Nephron (organoid): Measurements from ENCODE around the gene BCAS4.

ENCODE experiments used
- H3K27ac Mint-ChIP-seq, 3 experiments: 2 replicates each; pipeline ENCODE4 v1.8.0; 2020; ENCODE audit warnings: mixed read lengths in 3 of 3, mild to moderate bottlenecking in 2 of 3, moderate library complexity in 1 of 3
- H3K27me3 Mint-ChIP-seq: 2 replicates; pipeline ENCODE4 v1.8.0; 2021; ENCODE audit warnings: low read depth, mild to moderate bottlenecking, moderate library complexity, mixed read lengths
- H3K36me3 Mint-ChIP-seq: 2 replicates; pipeline ENCODE4 v1.8.0; 2020; ENCODE audit warnings: low read depth, mixed read lengths
- H3K4me1 Mint-ChIP-seq: 2 replicates; pipeline ENCODE4 v1.8.0; 2020; ENCODE audit warnings: mixed read lengths
- H3K4me3 Mint-ChIP-seq, 3 experiments: 2 replicates each; pipeline ENCODE4 v1.8.0; 2020; ENCODE audit warnings: mild to moderate bottlenecking in 3 of 3, mixed read lengths in 3 of 3, moderate library complexity in 2 of 3
- H3K9me3 Mint-ChIP-seq: 2 replicates; pipeline ENCODE4 v1.8.0; 2020; ENCODE audit warnings: mixed read lengths
- TF ChIP-seq, protein P1 (sequence below), 3 experiments: fragments of 200-600 bp; sonication (generic); IDR thresholded peaks; one replicate each; pipeline ENCODE4 v1.5.0; 2021; ENCODE audit warnings: antibody characterized with exemption in 3 of 3; ENCODE audit not compliant: unreplicated experiment in 3 of 3

The BCAS4 gene

GRCh38 chr20:50844430-50845100 is 49.7 kb downstream of the BCAS4 start:
- H3K36me3 Mint-ChIP-seq = no peaks in the 10 kb centered on the region
- TF ChIP-seq, protein P1, sequence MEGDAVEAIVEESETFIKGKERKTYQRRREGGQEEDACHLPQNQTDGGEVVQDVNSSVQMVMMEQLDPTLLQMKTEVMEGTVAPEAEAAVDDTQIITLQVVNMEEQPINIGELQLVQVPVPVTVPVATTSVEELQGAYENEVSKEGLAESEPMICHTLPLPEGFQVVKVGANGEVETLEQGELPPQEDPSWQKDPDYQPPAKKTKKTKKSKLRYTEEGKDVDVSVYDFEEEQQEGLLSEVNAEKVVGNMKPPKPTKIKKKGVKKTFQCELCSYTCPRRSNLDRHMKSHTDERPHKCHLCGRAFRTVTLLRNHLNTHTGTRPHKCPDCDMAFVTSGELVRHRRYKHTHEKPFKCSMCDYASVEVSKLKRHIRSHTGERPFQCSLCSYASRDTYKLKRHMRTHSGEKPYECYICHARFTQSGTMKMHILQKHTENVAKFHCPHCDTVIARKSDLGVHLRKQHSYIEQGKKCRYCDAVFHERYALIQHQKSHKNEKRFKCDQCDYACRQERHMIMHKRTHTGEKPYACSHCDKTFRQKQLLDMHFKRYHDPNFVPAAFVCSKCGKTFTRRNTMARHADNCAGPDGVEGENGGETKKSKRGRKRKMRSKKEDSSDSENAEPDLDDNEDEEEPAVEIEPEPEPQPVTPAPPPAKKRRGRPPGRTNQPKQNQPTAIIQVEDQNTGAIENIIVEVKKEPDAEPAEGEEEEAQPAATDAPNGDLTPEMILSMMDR (IDR thresholded peaks at IDR 0.05; ENCODE audit: unreplicated experiment in 3 of 3) = no peak
- H3K27ac Mint-ChIP-seq = no peak overlapping the region
- H3K4me3 Mint-ChIP-seq = no peak overlapping the region
- no peaks in the 10 kb centered on the region for H3K27me3 Mint-ChIP-seq
- H3K9me3 Mint-ChIP-seq = no peaks in the 10 kb centered on the region
- H3K4me1 Mint-ChIP-seq = peaks cover 17% of the 10 kb centered on the region

GRCh38 chr20:50845566-50846215 is 50.8 kb downstream of the BCAS4 start:
- no peaks in the 10 kb centered on the region for H3K36me3 Mint-ChIP-seq
- H3K4me1 Mint-ChIP-seq = peaks cover 19% of the 10 kb centered on the region
- TF ChIP-seq, protein P1 (IDR thresholded peaks at IDR 0.05; ENCODE audit: unreplicated experiment in 3 of 3) = no peak
- peaks cover 5% of the 10 kb centered on the region for H3K27me3 Mint-ChIP-seq
- no peaks in the 10 kb centered on the region for H3K9me3 Mint-ChIP-seq
- H3K27ac Mint-ChIP-seq = no peak overlapping the region
- H3K4me3 Mint-ChIP-seq = no peak overlapping the region

GRCh38 chr20:50848341-50848808 is 53.5 kb downstream of the BCAS4 start:
- no peaks in the 10 kb centered on the region for H3K9me3 Mint-ChIP-seq
- TF ChIP-seq, protein P1 (IDR thresholded peaks at IDR 0.05; ENCODE audit: unreplicated experiment in 3 of 3) = no peak
- H3K4me3 Mint-ChIP-seq = no peak overlapping the region
- H3K27me3 Mint-ChIP-seq = peaks cover 12% of the 10 kb centered on the region
- H3K36me3 Mint-ChIP-seq = no peaks in the 10 kb centered on the region
- peaks cover 19% of the 10 kb centered on the region for H3K4me1 Mint-ChIP-seq
- peak overlapping the region in 2 of 3 experiments; percentile 5 to 28 for H3K27ac Mint-ChIP-seq

GRCh38 chr20:50848846-50849673 is 54.2 kb downstream of the BCAS4 start:
- Mint-ChIP-seq H3K36me3 (no peaks in the 10 kb centered on the region), H3K27me3 (peaks cover 13% of the 10 kb centered on the region)

GRCh38 chr20:50850721-50851286 is 55.9 kb downstream of the BCAS4 start:
- no peak overlapping the region for H3K4me3 Mint-ChIP-seq
- H3K9me3 Mint-ChIP-seq = no peaks in the 10 kb centered on the region
- H3K27ac Mint-ChIP-seq = no peak overlapping the region
- peaks cover 24% of the 10 kb centered on the region for H3K27me3 Mint-ChIP-seq
- H3K4me1 Mint-ChIP-seq = peaks cover 19% of the 10 kb centered on the region
- TF ChIP-seq, protein P1 (IDR thresholded peaks at IDR 0.05; ENCODE audit: unreplicated experiment in 3 of 3) = no peak
- H3K36me3 Mint-ChIP-seq = no peaks in the 10 kb centered on the region

More at GRCh38 chr20:50848846-50849673, 54.2 kb downstream of the BCAS4 start:
- TF ChIP-seq, protein P1 (IDR thresholded peaks at IDR 0.05; ENCODE audit: unreplicated experiment in 3 of 3) = no peak
- Mint-ChIP-seq H3K9me3 (no peaks in the 10 kb centered on the region), H3K4me1 (peaks cover 19% of the 10 kb centered on the region), H3K4me3 (no peak overlapping the region), H3K27ac (peak overlapping the region in 1 of 3 experiments; percentile 5)
